GM18508 (cell line): Measurements from ENCODE around the gene PDE2A.

ENCODE experiments used
- ATAC-seq: cut with Tn5 transposase; IDR thresholded peaks from one replicate; pipeline ENCODE4 v1.9.1; 2021; ENCODE audit warnings: moderate number of reproducible peaks; ENCODE audit not compliant: insufficient read depth, unreplicated experiment

Gene PDE2A

DNA sequence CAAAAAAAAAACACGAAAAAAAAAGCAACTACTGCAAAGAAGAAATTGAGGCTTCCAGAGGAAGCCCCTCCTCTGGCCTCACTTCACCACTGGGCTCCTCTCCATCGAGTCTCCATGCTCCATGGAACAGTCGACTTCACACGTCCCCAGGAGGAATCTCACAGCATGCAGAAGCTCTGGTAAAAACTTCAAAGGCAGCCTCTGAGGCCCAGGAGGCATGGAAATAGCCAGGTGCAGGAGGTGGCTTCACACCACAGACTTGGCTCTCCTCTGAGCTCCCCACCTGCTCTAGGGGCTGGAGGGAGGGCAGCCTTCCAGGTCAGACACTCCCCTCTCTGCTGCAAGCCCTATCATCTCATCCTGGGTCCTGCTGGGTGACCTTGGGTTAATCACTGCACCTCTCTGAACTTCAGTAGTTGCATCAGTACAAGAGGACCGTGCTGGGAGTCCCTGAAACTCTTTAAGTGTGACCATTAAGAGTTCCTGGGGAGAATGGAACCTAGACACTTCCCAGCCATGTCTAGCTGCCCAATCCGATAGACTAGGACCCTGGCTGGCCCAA is 8.2 kb downstream of the PDE2A start:
- ATAC-seq: no peak

DNA sequence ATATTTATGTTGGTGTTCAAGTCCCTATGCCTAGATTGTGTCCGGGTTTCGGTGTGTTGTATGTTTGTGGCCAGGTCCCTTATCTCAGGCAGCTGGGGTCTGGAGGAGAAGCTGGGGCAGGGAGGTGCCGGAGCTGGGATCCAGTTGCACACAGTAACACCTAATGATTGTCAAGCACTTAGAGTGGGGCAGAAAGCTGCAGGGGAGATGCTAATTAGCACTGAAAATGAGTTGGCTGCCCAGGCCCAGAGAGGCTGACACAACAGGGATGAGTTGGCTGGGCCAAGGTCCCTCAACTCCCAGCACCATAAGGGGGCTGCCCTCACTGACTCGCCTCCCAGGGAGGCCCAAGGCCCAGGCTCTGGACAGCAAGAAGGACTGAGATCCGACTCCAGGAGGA is 12.2 kb downstream of the PDE2A start:
- no peak for ATAC-seq

DNA sequence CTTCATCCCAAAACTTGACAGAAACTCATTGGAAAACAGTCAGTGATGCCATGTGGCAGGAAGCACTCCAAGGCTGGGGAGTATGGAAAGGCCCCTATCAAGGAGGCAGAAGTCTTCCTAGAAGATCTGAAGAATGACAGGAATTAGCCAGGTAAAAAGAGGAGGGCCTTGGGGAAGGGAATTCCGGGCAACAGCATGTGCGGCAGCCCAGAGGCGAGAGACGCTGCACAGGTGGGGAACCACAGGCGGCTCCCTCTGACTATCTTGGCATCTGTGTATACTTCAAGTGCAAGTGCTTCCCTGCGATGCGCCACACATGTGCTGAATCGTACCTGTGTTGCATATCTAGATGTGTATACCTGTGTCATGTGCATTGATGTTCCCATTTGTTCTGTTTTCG is 12.7 kb downstream of the PDE2A start:
- ATAC-seq: no peak

DNA sequence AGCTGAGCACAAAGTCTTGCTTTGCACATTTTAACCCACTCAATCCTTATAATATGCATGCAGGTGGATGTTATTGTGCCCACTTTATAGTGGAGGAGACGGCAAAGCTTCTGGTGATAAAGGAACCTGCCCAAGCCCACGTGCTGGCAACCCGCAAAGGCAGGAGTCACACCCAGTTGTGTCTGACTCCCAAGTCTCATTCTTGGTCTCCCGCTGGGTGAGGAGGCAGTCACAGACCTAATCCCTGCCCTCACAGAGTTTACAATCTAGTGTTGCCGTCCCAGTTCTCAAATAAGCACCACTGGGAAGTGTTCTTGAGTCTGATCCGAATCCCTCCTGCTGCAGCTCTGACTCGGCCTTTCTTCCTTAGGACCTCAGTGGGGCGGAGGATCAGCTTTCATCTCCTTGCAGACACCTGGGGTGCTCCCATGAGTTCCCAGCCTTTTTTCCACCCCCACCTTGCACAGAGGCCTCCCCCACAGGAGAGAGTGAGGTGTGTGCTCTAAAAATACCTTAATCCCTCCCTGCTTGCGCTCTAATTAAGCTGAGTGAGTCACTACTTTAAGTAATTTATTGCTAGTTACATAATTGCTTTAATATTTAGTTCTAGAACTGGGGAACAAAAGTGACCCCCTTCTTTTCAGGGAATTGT is 15.1 kb downstream of the PDE2A start:
- no peak for ATAC-seq

DNA sequence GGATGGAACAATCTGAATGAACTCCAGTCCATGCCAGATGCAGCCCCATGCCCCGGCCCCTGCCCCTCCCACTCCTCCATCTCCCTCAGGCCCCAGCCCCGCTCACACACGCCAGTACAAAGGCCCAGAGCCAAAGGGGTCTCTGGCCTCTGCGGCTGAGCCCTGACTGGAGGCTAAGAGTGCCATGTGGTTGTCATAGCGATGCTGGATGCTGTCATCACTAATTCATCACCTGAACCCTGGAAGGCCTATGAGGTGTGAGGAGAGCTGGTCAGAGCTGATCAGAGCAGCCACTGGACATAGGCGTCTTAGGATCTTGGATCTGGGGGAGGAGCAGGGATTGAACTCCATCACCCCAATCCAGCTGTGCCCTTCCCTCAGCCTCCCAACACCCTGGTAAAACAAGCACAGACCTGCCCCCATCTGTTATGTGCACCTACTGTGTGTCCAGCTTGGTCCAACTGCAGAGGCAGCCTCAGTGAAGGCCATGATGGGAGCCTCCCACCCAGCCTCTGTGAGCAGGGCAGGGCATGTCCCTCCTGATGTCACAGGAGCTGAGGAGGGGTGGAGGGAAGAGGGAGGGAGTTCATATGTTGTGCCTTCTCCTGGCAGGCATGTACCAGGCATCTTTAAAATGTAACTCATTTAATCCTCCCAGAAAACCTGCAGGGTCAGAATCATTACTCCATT is 16.7 kb downstream of the PDE2A start:
- no peak for ATAC-seq

DNA sequence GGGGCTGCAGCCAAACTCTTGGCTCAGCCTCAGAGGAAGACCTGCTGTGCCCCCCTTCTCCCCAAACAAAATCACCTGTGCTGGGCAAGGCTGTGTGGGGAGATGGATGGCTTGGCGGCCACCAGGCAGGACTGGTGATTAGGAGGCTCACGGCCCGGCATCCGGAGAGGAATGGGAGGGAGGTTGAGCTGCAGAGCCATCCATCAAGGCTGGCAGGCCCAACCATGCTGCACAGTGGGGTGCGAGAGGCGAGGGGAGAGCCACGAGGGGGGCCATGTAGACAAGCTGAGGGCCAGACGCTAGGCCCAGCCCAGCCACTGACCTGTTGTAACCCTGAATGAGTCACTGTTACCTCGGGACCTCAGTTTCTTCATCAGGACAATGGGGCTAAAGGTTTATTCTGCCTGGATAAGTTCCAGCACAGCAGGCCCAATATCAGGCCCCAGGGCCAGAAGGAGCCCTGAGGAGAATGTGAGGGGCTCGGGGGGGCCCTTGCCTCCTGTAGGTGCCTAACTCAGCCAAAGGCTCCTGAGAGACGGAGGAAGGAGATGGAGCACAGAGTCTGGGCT is 18.2 kb downstream of the PDE2A start:
- no peak for ATAC-seq

DNA sequence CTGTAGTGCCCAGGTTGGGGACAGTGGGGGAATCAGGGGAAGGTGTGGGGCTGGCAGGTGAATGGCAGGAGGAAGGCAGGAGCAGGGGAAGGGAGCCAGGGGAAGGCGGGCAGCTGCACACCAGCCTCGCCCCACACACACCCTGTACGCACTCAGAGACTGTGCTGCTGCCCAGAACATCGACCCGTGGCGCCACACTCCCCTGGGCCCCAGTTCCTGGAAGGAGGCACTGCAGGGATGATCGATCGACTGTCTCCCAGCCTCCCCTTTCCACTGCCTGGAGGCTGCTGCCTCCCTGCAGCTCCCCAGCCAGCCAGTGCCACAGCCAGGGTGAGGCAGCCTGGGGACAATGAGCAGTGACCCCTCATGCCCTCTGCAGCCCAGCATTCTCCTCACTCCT is 19.2 kb downstream of the PDE2A start:
- ATAC-seq: no peak

DNA sequence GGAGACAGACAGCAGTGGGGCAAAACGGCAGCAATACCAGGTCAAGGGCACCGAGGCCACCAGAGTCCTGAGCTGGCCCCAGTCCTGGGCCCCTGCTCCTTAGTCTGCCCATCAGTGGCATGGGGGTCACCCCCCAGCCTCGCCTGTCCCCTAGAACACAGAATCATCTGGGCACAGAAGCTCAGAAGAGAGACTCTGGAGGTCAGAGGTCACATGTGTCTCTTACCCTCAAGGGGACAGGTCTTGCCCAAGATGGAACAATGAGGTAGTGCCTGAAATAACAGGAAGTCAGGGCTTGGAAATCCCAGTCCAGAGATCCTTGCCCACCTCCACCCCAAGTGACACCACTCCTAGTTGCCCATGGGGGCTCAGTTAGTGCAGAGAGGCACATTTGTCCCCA is 20.6 kb downstream of the PDE2A start:
- no peak for ATAC-seq

DNA sequence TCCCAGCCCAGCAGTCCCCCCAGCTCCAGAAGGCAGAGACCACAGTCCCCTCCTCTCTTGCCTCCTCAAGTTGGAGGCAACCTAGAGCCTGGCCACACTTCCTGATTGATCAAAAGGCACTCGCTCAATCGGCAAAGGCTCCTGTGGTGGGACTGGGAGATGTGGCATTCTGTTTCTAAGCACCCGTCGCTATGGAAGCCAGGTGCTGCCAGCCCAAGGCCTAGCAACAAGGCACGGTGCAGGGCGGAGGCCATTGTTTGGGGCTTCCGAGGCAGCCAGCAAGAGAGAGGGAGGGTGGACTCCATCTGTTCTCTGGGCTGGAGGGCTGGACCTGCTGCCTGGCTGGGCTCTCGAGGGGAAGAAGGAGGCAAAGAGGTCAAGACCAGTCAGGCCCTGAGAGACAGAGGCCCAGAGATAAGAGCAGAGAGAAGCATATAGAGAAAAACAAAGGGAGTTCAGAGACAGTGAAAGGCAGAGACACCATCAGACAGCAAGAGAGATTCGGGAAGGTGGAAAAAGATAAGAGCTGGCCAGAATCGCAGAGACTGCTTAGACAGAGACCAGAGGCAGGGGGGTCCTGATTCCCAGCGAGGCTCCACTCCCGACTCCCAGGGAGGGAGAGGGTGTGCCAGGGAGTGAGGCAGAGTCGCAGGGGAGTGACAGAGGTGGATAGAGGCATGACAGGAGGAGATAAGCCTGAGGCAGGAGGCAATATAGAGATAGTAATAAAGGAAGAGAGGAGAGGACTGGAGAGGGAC is 21.2 kb downstream of the PDE2A start:
- ATAC-seq: no peak

DNA sequence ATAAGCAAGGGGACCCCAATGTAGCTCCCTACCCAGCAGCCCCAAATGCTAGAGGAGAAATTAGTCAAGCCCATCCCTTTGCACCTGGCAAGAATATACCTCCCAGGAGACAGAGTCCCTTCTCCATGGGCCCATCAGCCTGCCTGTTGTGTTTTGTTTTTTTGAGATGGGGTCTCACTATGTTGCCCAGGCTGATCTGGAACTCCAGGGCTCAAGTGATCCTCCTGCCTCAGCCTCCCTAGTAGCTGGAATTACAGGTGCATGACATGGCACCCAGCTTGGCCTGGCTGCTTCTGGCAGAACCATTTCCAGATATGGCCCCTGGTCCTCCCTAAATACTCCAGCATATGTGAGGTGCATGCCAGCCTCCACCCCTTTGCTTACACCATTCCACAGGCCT is 22.1 kb downstream of the PDE2A start:
- no peak for ATAC-seq

DNA sequence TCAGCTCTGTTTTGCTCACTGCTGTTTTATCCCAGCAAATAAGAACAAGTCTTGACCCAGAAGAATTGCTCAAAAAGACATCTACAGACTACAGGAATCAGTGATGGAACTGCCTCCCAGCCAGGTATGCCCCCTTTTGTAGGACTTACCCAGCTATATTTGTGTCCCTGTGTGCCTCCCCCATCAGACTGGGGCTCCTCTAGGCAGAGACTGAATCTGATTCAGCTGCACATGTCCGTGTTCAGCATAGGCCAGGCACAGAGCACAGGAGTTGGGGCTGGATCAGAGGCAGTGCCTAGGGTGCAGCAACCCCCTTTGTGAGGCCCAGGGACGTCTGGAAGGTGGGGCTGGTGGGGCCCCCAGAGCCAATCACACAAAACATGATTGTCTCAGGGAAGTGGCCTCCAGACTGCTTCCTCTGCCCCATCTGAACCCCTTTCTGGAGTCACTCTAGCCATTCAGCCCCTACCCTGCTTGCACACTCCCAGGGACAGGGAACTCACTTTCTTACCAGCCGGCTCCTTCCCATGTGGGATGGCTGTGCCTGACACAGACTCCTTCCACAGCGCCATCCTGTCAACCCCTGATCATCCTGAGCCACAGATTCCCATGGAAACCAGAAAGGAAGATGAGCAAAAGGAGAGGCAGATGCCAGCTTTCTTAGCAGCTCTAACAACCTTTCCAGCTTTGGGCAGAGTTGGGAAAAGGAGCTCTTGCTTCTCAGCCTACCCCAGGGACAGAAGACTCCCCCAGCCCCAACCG is 24.8 kb downstream of the PDE2A start:
- no peak for ATAC-seq

DNA sequence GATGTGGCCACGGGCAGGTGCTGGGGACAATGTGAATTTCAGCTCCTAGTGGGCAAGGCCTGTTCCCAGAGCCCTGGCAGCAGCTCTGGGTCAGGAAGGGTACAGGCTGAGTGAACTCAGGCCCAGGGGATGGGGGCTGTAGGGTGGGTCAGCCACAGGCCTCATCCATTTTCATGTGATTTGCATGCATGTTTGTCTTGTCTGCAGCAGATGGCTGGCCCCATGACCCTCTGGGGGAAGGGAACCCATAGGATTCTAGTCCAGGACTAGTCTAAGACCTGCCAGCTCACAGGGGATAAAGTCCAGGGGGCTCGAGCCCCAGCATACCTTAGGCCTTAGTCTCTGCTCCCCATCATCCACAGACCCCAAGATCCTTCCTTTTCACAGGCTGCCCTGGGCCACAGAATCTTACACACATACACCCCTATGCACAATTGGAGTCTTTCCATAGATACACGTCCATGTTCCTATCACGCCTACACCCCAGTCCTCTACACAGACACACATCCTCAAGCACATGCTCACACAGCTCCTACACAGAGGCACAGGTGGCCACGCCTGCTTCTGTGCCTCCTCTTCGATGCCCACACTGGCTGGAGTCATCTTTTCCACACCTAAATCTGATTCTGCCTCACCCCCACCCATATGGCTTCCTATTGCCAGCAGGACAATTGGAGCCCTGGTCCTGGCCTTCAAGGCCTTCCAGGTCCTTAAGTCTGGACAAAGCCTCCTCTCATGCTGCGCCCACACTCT is 25.7 kb downstream of the PDE2A start:
- ATAC-seq: no peak

DNA sequence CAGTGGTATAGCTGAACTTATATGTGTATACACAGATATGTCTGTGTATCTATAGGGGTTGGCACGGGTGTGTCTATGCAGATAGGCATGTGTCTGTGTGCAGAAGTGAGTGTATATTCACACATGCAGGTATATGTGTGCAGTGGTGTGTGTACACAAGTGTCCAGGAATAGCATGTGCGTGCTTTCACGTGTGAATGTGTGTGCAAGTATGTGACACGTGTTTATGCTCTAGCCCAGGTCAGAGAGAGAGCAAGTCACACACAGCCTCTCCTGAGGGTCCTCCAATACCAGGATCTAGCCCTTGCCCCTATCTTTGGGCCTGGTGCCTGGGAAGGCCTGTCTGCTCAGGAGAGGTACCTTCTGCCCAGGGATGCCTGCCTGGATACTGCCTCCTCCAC is 26.3 kb downstream of the PDE2A start:
- no peak for ATAC-seq

DNA sequence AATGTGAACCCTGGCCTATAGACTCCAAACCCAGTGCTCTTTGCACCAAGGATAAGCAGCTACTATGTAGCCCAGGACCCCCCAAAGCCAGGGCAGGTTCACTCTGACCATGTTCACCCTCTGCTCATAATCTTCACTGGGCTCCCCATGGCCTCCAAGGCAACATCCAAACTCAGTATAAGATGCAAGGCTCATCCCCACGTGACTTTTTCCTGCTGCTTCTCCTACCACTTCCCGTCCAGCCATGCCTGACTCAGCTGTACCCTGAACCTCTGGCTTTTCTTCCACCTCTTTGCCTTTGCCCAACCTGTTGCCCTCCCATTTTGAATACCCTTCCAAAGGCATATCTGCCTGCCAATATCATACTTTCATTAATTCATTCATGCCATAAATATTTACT is 27.8 kb downstream of the PDE2A start:
- ATAC-seq: no peak

DNA sequence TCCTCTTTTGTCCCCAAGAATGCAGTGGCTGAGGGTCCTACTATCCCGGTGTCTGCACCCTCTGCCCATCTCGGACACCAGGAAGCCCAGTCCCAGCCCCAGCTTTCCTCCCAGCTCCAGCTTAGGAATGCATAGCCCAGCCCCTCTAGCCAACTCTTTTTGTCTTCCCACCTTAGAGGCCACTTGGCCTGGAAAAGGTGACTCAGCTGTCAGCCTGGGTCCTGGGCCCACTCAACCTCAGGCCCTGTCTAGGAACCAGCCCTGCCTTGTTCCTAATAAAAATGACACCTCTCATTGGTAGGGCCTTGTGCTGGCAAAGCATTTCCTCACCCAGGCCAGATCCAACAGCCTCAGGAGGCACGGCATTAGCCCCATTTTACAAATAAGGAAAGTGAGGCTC is 28.2 kb downstream of the PDE2A start:
- ATAC-seq: no peak

DNA sequence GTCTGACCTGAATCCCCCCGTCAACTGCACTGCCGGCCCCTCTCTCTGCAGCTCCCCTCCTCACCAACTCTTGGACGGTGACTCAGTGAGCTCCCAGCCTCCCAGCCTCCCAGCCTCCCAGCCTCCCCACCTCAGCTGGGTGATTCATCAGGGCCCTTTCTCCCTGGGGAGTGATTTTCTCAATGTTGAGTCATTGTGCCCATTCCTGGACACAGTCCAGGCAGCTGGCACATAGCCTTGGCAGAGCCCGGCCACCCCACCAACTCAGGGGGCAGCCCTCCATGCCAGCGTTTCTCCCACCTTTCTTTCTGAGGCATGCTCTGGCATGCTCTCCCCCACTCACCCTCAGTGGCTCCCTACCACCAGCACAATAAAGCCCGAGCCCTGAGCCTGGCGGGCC is 30.7 kb downstream of the PDE2A start:
- no peak for ATAC-seq

DNA sequence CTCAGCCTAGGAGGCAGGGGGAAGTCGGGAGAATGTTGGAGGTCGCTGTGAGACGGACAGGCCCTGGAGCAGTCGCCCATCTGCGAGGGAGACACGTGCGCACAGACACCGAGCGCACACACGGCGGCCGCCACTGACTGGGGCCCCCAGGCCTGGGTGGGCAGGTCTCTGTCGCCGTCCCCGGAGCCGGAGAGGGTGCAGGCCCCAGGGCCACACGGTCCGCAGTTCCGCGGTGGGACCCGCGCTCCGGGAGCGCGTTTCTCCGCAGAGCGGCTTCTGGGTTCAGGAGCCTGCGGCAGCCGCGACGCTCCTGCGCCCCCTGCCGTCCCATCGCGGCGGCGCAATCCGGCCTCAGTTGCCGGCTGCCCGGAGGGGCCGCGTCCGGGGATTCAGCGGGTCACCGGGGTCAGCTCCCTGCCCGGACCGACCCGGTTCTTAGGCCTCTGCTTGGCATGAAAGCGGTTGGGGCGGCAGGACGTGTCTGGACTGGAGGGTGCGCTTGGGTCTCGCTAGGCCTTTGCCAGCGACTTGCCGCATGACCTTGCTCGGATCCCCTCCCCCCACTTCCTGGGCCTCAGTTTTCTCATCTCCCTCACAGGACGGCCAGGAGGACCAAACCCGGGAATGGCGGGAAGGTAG is 31.2 kb downstream of the PDE2A start:
- no peak for ATAC-seq

DNA sequence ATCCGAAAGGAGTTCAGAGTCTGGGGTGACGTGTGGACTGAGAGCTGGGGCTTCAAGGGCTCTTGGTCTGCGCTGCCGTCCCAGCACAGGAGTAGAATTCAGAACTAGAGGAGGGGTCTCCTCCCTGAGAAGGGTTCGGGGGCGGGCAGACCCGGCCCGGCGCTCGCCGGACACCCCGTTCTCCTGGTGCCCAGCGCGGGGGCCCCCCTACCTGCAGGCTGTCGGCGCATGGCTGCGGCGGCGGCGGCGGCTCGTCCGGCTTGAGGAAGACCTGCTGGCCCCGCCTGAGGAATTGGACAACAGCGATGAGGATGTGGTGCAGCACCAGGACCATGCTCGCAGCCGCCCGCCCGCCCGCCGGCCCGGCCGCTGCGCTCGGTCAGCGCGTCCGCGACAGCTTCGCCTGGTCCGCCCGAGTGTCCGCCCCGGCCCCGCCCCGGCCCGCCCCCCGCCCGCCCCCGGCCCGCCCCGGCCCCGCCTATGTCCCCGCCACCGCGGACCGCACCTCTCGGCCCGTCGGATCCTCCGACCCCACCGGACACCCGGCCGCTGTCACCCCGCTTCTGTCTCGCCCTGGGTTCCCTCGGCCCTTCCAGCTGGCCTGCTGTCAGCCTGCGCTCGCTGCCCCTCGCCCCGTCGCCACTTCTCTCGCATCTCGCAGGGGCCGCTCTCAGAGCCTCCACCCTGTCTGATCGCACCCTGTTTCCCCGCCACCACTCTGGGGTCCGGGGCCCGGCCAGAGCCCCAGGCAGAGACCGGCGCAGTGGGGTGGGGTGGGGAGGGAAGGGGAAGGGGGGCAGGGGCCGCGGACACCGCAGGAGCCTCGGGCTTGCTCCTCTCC is 32.0 kb downstream of the PDE2A start:
- no peak for ATAC-seq
